Bone marrow (tissue), 2 donors: ENCODE data around the gene CABLES1.

Source experiments
- DNase-seq, 2 donors: peaks; one replicate each; lab custom pipeline; 2025; lab: John Stamatoyannopoulos, UW

CABLES1 gene

DNA sequence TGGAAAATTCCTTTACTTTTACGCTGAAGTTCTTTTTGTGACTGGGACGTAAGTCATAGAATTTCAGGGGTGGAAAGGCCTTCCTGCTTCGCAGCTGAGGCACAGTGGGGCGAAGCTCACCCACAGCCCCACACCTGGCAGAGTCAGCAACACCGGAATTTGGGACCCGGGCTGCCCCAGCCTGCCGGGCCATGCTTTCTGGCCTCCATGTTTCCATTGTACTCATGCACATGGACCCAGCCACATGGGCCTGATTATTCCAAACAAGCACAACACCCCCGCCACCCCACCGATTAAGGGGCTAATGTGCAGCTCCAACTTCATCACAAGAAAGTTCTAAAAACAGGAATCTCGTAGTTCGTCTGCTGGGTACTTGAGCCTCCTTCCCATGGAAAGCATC lies 82.5 kb downstream of the CABLES1 start:
- DNase-seq: no peak

- DNase-seq: no peak
These were observed 85.1 kb downstream of the CABLES1 start for GRCh38 chr18:23220355-23220754.

DNA sequence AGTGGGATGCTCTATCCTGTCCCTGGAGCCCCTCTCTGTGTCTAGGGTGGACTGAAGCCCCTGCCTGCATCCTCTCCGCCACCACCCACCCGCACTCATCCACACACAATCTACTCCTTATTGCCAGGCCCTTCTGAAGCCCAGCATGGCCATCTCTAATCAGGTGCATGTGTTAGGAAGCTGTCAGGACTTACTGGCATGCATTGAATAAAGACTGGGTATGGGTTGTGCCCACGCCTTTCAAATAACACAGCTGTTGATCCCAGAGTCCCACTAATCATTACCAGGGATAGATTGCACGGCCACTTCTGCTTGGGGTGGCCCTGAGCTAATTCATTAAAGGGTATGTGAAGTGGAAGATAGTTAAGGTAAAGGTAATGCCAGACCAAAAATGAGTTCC lies 88.4 kb downstream of the CABLES1 start:
- no peak for DNase-seq

DNA sequence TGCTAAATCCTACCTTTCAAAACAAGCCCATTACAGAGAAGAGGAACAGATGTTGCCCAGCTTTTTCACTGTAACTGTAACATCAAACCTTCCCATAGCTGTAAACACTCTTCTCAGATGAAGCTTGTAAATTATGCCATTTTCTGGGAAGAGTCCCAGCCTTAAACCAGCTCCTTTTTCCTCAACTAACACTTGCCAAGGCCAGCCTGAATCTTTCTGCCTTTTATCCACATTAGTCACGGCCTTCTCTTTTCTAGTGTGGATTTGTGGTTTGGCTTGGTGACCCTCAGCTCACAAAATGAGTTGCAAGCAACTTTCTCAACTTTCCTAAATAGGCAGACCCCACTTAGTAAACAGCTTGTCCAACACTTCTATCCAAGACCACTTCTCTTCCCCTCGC lies 90.2 kb downstream of the CABLES1 start:
- no peak for DNase-seq

DNA sequence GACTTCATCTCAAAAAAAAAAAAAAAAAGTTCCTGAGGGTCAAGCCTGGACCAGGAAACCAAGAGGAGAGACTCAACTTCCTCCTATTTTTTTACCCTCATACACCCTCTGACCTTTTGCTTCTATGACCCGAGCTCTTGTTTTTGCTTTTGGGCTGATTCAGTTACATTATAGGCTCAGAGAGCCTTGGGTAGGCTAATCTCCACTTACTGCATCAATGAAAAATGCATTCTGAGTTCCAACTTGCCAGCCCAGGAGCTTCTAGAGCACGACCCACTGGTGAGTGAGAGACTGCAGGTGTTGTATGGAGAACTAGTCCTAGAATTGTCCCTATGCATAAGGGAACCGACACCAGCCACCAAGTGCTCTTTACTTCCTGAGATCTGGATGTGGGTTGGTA lies 91.1 kb downstream of the CABLES1 start:
- DNase-seq: no peak

DNA sequence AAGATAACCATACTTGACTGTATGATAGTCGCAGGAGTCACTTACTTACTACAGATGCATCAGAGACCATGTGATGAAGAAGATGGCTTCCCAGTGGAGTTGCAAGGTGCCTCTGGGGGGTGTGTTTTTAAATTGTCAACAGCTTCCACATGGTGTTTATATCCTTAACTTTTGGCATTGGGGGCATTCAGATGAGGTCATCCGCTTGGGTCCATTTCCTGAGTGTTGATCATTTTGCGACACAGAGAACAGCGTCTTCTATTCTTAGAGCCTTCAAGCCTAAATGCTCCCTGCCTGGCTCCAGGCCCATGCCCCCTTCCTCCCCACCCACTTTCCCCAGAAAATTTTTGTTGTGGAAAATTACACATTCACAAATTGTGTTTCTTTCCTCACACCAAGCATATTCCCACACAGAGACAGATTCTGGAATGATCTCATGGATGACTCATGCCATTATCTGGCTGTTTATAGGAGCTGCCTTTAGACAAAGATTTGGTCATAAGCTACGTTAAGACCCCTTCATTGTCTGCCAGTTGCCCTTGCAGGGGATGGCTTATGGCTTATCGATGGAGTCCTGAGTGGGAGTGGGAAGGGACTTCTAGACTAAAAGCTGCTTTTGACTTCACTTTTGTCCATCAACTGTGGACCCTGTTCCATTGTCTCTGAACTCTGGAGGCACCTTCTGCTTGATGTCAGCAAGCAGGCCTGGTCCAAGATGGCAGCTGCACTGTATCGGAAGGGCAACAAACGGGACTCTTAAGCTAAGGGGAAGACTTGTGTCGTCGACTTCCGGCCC lies 91.8 kb downstream of the CABLES1 start:
- DNase-seq: no peak

DNA sequence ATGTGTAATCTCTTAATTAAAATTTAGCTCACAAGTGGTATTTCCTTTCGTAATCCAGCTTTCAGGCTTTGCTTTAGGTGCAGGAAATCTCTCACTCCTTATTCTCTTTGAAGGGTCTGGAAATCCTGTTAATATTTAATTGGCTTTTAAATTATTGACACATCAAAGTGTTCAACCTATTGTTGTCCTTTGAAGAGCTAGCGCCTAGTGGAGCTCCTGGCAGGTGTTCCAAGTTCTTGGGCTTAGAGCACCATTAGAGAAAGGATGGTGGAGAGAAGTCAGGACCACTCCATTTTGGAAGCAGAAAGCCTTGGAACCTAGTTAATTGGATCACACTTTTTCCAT lies 92.4 kb downstream of the CABLES1 start:
- no peak for DNase-seq

DNA sequence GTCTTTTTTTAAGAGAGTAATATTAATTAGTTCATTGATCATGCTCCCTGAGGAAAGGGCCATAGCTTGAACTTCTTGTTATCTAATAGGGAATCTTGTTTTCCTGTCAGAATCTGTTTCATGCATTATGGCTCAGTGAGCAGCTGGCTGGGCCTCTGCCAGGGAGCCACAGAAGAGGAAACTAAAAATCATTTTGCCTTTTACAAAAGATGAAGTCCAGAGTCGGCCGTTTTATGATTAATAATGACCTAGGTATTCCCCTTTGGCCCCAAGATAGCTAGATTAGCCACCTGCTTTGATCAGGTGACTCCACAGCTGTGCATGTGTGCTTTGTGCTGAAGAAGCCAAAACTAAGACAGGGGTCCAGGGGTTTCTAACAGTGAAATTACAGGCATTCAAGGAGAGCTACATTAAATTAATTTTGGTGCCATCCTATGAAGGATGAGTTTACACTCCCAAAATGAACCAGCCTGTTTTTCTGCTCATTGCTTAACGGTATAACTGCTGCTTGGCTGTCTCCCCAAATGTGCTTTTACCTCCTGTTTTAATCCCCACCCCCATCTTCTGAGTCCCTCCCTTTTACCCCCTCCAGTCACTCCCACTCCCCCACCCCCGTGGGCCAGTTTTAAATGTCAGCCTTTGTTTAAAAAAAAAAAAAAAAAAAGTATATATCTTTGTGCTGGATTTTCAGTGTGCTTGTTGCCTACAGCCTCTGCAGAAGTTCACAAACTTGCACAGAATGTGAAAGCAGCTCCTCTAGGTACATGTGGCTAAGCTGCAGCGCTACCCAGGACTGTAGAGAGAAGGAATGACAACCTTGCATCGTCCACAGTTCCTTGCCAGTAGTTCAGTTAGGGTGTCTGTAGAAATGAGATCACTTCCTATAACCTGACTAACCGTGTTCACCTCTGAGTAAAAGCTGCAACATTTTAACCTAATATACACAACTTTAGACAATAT lies 93.1 kb downstream of the CABLES1 start:
- DNase-seq: no peak

GRCh38 chr18:23229472-23229871 lies 94.2 kb downstream of the CABLES1 start:
- no peak for DNase-seq

GRCh38 chr18:23230686-23231085 lies 95.4 kb downstream of the CABLES1 start:
- DNase-seq: no peak

DNA sequence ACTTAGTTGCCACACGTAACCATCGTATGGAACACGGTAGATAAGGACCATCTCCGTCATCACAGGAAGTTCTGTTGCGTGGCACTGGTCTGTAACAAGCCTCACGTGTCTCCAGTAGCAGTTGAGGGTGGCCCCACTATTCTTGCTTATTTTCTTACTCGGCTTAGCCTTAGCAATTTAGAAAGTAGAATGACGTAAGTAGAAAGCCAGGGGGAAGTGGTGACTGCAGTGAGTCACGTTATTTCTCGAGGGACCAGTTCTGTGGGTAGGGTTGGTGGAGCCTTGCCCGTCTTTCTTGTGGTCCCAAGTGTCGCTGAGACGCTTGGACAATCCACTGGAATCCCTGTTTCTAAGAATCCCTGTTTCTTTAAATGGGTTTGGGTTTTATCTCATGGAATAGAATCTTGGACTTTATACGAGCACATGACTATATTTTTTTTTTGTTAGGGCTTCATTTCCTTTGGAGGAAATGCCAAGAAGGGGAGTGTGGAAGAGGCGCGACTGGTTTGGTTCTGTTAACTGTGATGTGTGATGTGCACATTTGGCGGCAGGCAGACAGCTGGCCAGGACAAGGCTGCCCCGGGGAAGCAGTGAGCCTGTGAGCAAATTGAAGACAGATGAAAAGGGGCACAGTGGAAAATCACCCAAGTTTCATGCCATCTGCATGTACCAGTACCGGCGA lies 96.2 kb downstream of the CABLES1 start:
- DNase-seq: peak; percentile 19 to 99

DNA sequence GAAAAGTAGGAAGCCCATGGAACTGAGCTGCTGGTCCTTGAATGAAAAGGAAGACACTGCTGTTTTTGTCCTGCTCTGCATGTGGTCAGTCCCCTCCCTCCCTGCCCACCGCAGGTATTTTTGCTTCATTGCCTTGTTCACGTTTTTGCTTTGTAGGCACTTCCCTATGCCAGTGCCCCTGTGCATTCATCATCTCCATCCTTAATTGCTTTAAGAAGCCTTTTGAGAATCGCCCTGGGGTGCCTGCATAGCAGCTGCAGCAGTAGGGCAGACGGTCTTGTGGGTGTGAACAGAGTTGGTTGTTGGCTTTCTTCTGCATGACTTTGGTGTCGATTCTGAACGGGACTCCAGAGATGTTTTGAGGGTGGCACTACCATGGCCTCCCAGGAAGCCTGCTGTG lies 97.0 kb downstream of the CABLES1 start:
- no peak for DNase-seq

DNA sequence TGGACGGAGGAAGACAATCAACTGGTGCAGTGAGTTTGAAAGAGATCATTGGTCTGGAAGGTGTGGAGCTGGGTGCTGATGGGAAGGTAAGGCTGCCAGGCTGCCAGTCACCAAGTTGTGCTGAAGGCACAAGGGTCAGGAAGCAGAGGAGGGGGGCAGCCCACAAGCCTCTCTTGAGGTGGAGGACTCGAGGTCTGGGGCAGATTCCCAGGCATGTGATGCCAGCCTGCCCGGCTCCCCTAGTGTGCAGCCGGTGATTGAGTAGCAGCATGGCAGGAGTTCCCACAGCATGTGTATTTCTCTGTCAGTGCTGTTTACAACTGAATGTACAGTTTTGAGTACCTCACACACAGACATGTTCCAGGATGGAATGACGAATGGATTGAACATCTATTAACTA lies 99.3 kb downstream of the CABLES1 start:
- DNase-seq: no peak

- DNase-seq: no peak
These were observed 100.1 kb downstream of the CABLES1 start for GRCh38 chr18:23235336-23235735.

GRCh38 chr18:23235860-23236259 lies 100.6 kb downstream of the CABLES1 start:
- DNase-seq: no peak

- no peak for DNase-seq
These were observed 101.7 kb downstream of the CABLES1 start for GRCh38 chr18:23236876-23237468.

DNA sequence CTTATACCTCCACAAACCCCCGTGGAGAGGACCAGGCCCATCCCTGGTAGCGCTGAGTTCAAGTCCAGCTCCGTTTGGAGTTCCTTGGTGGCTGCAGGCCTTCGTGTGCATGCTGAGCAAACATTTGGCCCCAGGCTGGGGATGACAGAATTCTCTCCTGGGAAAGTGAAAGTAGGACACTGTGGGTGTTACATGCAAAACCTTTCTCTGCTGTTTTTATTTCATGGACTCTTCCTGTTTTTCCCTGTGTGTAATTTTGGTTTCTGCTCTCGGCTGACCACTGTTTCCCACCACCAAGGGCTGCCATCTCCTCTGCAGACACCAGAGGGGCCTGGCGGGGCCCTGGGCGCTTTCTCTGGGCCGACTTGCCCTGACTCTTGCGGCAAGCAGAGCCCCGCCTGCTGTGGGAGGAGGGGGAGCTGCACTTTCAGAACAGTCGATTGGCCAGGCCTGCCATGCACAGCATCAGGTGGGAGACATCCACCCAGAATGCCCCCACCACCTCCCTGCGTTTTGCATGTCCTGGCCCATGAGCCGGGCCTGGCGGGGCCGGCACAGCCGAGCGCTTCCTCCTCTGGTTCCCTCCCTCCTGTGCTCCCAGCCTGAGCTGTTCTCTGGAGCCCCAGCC lies 102.4 kb downstream of the CABLES1 start:
- DNase-seq: peak; percentile 10 to 42

GRCh38 chr18:23238152-23238531 lies 102.9 kb downstream of the CABLES1 start:
- no peak for DNase-seq

GRCh38 chr18:23238651-23239349 lies 103.5 kb downstream of the CABLES1 start:
- no peak for DNase-seq

GRCh38 chr18:23239350-23239692 lies 104.0 kb downstream of the CABLES1 start:
- DNase-seq: no peak

GRCh38 chr18:23239885-23240608 lies 104.8 kb downstream of the CABLES1 start:
- no peak for DNase-seq
